MCF 10A (cell line): ENCODE measurements around the gene SOBP. TPM values are rescaled to one million over a fixed set of nuclear protein-coding genes. Genes with fewer than 3 reads are reported as not detected.

Experiments
- BruUV-seq: library from RNA; stranded (reverse); fragments of 400-500 nt; replicated peaks from 2 replicates; lab custom pipeline; 2021; lab: Mats Ljungman, UMichigan
- CTCF ChIA-PET: fragments of 300-600 bp; sonication (Branson Sonifier 250); formaldehyde crosslinking; extraction: SDS; loops from one replicate; lab custom pipeline; 2021; ENCODE audit warnings: antibody characterized with exemption, inconsistent platforms; lab: Yijun Ruan, JAX
- POLR2A ChIA-PET: fragments of 300-600, 350-650 bp; sonication (Branson Sonifier 250); formaldehyde crosslinking; extraction: SDS; loops from one replicate; lab custom pipeline; 2020; ENCODE audit warnings: antibody characterized with exemption, inconsistent platforms; lab: Yijun Ruan, JAX
- DNase-seq: peaks from one replicate; pipeline ENCODE4 v3.0.0-alpha.2; 2018; ENCODE audit not compliant: unreplicated experiment
- H3K27ac Mint-ChIP-seq: one replicate; pipeline ENCODE4 v1.8.0; 2022; ENCODE audit warnings: mild to moderate bottlenecking, low read depth, mixed read lengths; ENCODE audit not compliant: unreplicated experiment
- H3K27me3 Mint-ChIP-seq: one replicate; pipeline ENCODE4 v1.8.0; 2022; ENCODE audit warnings: mixed read lengths; ENCODE audit not compliant: insufficient read depth, unreplicated experiment
- H3K36me3 Mint-ChIP-seq: one replicate; pipeline ENCODE4 v1.8.0; 2022; ENCODE audit warnings: mild to moderate bottlenecking, moderate library complexity, mixed read lengths; ENCODE audit not compliant: insufficient read depth, unreplicated experiment
- H3K4me1 Mint-ChIP-seq: one replicate; pipeline ENCODE4 v1.8.0; 2022; ENCODE audit warnings: mixed read lengths; ENCODE audit not compliant: insufficient read depth, unreplicated experiment
- H3K4me3 Mint-ChIP-seq: one replicate; pipeline ENCODE4 v1.8.0; 2022; ENCODE audit warnings: mild to moderate bottlenecking, moderate library complexity, mixed read lengths; ENCODE audit not compliant: unreplicated experiment
- H3K9me3 Mint-ChIP-seq: one replicate; pipeline ENCODE4 v1.8.0; 2022; ENCODE audit warnings: mixed read lengths; ENCODE audit not compliant: unreplicated experiment
- intact Hi-C: fragments of 100-400 bp; cut with micrococcal nuclease; formaldehyde crosslinking; loops from 2 replicates; pipeline ENCODE4 v1.14.1; 2022
- total RNA-seq: library from RNA; stranded (reverse); gene quantifications from 2 replicates; pipeline ENCODE4 v1.2.3, GENCODE V29; 2022
- TF ChIP-seq, protein P1 (sequence below): fragments of 200-600 bp; IDR thresholded peaks from one replicate; pipeline ENCODE4 v1.8.0; 2022; ENCODE audit warnings: antibody characterized with exemption, mild to moderate bottlenecking; ENCODE audit not compliant: unreplicated experiment

SOBP gene
- total RNA-seq, 1 experiment from 2014 or later: 0.21 TPM

DNA sequence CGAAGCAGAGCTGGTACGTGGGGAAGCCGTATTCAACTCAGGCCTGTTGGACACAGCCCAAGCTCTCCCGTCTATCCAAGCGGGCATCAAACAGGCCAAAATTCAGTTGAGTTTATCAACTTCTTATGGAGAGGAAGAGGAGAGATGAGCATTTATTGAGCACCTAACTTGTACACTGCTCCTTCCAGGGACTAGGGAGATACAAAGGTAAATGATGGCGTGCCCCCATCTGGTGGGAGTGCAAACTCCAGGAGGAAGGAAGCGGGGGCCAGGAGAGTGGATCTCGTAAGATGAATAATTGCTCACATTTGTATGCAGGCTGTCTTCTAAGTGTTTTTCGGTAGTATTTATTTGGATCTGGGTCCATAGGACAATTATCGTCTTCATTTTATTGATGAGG, 146.6 kb downstream of the SOBP start:
- Mint-ChIP-seq H3K36me3 (no peaks in the 10 kb centered on the region), H3K27me3 (peaks cover 35% of the 10 kb centered on the region), H3K4me3 (no peak overlapping the region), H3K27ac (no peak overlapping the region), H3K9me3 (no peaks in the 10 kb centered on the region), H3K4me1 (no peaks in the 10 kb centered on the region)
- TF ChIP-seq, protein P1, sequence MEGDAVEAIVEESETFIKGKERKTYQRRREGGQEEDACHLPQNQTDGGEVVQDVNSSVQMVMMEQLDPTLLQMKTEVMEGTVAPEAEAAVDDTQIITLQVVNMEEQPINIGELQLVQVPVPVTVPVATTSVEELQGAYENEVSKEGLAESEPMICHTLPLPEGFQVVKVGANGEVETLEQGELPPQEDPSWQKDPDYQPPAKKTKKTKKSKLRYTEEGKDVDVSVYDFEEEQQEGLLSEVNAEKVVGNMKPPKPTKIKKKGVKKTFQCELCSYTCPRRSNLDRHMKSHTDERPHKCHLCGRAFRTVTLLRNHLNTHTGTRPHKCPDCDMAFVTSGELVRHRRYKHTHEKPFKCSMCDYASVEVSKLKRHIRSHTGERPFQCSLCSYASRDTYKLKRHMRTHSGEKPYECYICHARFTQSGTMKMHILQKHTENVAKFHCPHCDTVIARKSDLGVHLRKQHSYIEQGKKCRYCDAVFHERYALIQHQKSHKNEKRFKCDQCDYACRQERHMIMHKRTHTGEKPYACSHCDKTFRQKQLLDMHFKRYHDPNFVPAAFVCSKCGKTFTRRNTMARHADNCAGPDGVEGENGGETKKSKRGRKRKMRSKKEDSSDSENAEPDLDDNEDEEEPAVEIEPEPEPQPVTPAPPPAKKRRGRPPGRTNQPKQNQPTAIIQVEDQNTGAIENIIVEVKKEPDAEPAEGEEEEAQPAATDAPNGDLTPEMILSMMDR: no peak
- intact Hi-C loops: no loop called here
- CTCF ChIA-PET: interaction anchor here (0.5 kb wide), 1 partner anchor 87 kb away, joined by 3 read pairs; no protein-coding TSS in a partner anchor
- BruUV-seq: no TSS peak
- POLR2A ChIA-PET: no interaction called here
- no peak for DNase-seq

GRCh38 chr6:107637316-107638315, 147.7 kb downstream of the SOBP start:
- Mint-ChIP-seq H3K4me3 (no peak overlapping the region), H3K4me1 (no peaks in the 10 kb centered on the region), H3K9me3 (no peaks in the 10 kb centered on the region), H3K27ac (no peak overlapping the region), H3K36me3 (no peaks in the 10 kb centered on the region), H3K27me3 (peaks cover 34% of the 10 kb centered on the region)
- no TSS peak for BruUV-seq
- ChIA-PET POLR2A (no interaction called here), CTCF (interaction anchor here (0.6 kb wide), 1 partner anchor 12 kb away, joined by 3 read pairs; no protein-coding TSS in a partner anchor)
- intact Hi-C loops: no loop called here
- TF ChIP-seq, protein P1: no peak
- no peak for DNase-seq

GRCh38 chr6:107638493-107638892, 148.6 kb downstream of the SOBP start:
- no peaks in the 10 kb centered on the region for H3K36me3 Mint-ChIP-seq
- H3K27me3 Mint-ChIP-seq: peaks cover 31% of the 10 kb centered on the region
- H3K9me3 Mint-ChIP-seq: no peaks in the 10 kb centered on the region
- CTCF ChIA-PET: interaction anchor here (0.6 kb wide), 3 partner anchors 11 to 1991 kb away, joined by 3 read pairs; no protein-coding TSS in a partner anchor
- H3K27ac Mint-ChIP-seq: no peak overlapping the region
- intact Hi-C loops: no loop called here
- BruUV-seq: no TSS peak
- H3K4me3 Mint-ChIP-seq: no peak overlapping the region
- DNase-seq: no peak
- POLR2A ChIA-PET: interaction anchor here (0.7 kb wide), 1 partner anchor 303 kb away, joined by 5 read pairs; no protein-coding TSS in a partner anchor
- no peaks in the 10 kb centered on the region for H3K4me1 Mint-ChIP-seq
- TF ChIP-seq, protein P1: no peak

GRCh38 chr6:107639511-107639910, 149.6 kb downstream of the SOBP start:
- ChIA-PET CTCF (no interaction called here), POLR2A (interaction anchor here (0.6 to 0.7 kb wide), 3 partner anchors 11 to 304 kb away, joined by 3 to 5 read pairs (median 3); no protein-coding TSS in a partner anchor)
- no peaks in the 10 kb centered on the region for H3K4me1 Mint-ChIP-seq
- H3K36me3 Mint-ChIP-seq: no peaks in the 10 kb centered on the region
- no peak for DNase-seq
- no peak overlapping the region for H3K27ac Mint-ChIP-seq
- intact Hi-C loops: no loop called here
- peaks cover 31% of the 10 kb centered on the region for H3K27me3 Mint-ChIP-seq
- no peak overlapping the region for H3K4me3 Mint-ChIP-seq
- H3K9me3 Mint-ChIP-seq: no peaks in the 10 kb centered on the region
- no TSS peak for BruUV-seq
- TF ChIP-seq, protein P1: no peak
